Spleen (tissue), 7 donors: ENCODE data around the gene DIAPH1.

Experiments used
- POLR2AphosphoS5 ChIP-seq, 3 donors: sonication (generic); formaldehyde crosslinking; IDR thresholded peaks; one replicate each; pipeline ENCODE4 v1.5.1; 2017; ENCODE audit warnings: antibody characterized with exemption in 3 of 3
- TF ChIP-seq, protein P1 (sequence below), 11 experiments: fragments of 200-600 bp in 7 of 11; fragments of 450-650 bp in 4 of 11; sonication (generic) in 4 of 11; IDR thresholded peaks in 8 of 11; conservative IDR thresholded peaks in 3 of 11; 1 replicate in 7 of 11; 2 replicates in 4 of 11; pipeline versions ENCODE4 v1.4.0 to v1.8.0; 2016 to 2021; ENCODE audit warnings: antibody characterized with exemption in 11 of 11, inconsistent platforms in 4 of 11, mild to moderate bottlenecking in 1 of 11
- donor health status: DM: no; HTN: no; CAD: no; lungs with moderate emphysema.
- donor health status: DM: no; HTN: no; CAD: no.
- donor health status: DM: no; HTN: no; CAD: no.

DNA sequence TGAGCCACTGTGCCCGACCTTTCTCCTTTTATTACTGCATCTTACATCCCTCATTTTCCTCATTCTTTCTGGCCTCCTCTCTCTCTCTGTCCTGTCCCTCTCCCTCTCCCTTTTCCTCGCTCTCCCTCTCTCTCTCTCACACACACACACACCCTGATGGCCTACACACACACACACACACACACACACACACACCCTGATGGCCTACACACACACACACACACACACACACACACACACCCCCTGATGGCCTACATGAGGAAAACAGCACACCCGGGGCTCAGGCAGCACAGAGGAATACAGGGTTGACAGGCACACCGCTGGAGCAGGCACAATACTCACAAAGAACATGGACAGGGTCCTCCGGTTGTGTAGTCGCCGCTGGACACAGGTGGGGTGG, 36.2 kb upstream of the DIAPH1 start:
- no peak for TF ChIP-seq POLR2AphosphoS5 (IDR thresholded peaks at IDR 0.05)
- TF ChIP-seq, protein P1, sequence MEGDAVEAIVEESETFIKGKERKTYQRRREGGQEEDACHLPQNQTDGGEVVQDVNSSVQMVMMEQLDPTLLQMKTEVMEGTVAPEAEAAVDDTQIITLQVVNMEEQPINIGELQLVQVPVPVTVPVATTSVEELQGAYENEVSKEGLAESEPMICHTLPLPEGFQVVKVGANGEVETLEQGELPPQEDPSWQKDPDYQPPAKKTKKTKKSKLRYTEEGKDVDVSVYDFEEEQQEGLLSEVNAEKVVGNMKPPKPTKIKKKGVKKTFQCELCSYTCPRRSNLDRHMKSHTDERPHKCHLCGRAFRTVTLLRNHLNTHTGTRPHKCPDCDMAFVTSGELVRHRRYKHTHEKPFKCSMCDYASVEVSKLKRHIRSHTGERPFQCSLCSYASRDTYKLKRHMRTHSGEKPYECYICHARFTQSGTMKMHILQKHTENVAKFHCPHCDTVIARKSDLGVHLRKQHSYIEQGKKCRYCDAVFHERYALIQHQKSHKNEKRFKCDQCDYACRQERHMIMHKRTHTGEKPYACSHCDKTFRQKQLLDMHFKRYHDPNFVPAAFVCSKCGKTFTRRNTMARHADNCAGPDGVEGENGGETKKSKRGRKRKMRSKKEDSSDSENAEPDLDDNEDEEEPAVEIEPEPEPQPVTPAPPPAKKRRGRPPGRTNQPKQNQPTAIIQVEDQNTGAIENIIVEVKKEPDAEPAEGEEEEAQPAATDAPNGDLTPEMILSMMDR (IDR thresholded peaks at IDR 0.05 in 8 of 11, conservative IDR thresholded peaks at IDR 0.05 in 3 of 11), result no peak
